BJ (cell line): ENCODE measurements around the gene PRSS53. TPM values are rescaled to one million over a fixed set of nuclear protein-coding genes. Genes with fewer than 3 reads are reported as not detected.

Source experiments
- CTCF ChIA-PET: fragments of 350-600 bp; formaldehyde crosslinking; extraction: SDS; loops from one replicate; lab custom pipeline; 2021; ENCODE audit warnings: antibody characterized with exemption, inconsistent platforms; lab: Yijun Ruan, JAX
- POLR2A ChIA-PET: fragments of 300-600 bp; sonication (Branson Sonifier 250); formaldehyde crosslinking; extraction: SDS; loops from one replicate; lab custom pipeline; 2021; ENCODE audit warnings: antibody characterized with exemption; lab: Charles Lee
- DNase-seq: peaks from one replicate; pipeline ENCODE4 v3.0.0-alpha.2; 2011; ENCODE audit warnings: low read depth
- H3K27me3 ChIP-seq: 2 replicates; pipeline ENCODE4 v1.6.0; 2011; ENCODE audit warnings: low read length; ENCODE audit not compliant: control insufficient read depth, insufficient read depth
- H3K36me3 ChIP-seq: 2 replicates; pipeline ENCODE4 v1.5.1; 2011; ENCODE audit warnings: low read length; ENCODE audit not compliant: control insufficient read depth, insufficient read depth
- H3K4me3 ChIP-seq: 2 replicates; pipeline ENCODE4 v1.5.1; 2011; ENCODE audit warnings: low read depth, mild to moderate bottlenecking, control low read depth, low read length
- polyA plus RNA-seq: library from polyadenylated mRNA; depleted of rRNA; stranded (reverse); fragments of >200 nt; gene quantifications from 2 replicates; pipeline ENCODE4 v1.2.3, GENCODE V29; 2011
- TF ChIP-seq, protein P1 (sequence below): IDR thresholded peaks from 2 replicates; pipeline ENCODE4 v1.5.1; 2011; ENCODE audit warnings: low read depth, mild to moderate bottlenecking, control low read depth, inconsistent platforms, low read length, moderate library complexity; ENCODE audit not compliant: insufficient read depth

PRSS53 gene
- polyA plus RNA-seq, 1 experiment = 1.8 TPM

- Histone ChIP-seq H3K27me3 (no peaks in the 10 kb centered on the region), H3K36me3 (peaks cover 28% of the 10 kb centered on the region), H3K4me3 (no peak overlapping the region)
- CTCF ChIA-PET = interaction anchor here (1.1 kb wide), 1 partner anchor 30 kb away, joined by 4 read pairs; no protein-coding TSS in a partner anchor
- no peak for DNase-seq
- TF ChIP-seq, protein P1, sequence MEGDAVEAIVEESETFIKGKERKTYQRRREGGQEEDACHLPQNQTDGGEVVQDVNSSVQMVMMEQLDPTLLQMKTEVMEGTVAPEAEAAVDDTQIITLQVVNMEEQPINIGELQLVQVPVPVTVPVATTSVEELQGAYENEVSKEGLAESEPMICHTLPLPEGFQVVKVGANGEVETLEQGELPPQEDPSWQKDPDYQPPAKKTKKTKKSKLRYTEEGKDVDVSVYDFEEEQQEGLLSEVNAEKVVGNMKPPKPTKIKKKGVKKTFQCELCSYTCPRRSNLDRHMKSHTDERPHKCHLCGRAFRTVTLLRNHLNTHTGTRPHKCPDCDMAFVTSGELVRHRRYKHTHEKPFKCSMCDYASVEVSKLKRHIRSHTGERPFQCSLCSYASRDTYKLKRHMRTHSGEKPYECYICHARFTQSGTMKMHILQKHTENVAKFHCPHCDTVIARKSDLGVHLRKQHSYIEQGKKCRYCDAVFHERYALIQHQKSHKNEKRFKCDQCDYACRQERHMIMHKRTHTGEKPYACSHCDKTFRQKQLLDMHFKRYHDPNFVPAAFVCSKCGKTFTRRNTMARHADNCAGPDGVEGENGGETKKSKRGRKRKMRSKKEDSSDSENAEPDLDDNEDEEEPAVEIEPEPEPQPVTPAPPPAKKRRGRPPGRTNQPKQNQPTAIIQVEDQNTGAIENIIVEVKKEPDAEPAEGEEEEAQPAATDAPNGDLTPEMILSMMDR = no peak
- POLR2A ChIA-PET = interaction anchor here (0.6 kb wide), 1 partner anchor 68 kb away, joined by 4 read pairs; no protein-coding TSS in a partner anchor
These were observed 23.2 kb upstream of the PRSS53 start for GRCh38 chr16:31111881-31112466.

- Histone ChIP-seq H3K27me3 (no peaks in the 10 kb centered on the region), H3K36me3 (peaks cover 28% of the 10 kb centered on the region), H3K4me3 (no peak overlapping the region)
- ChIA-PET CTCF (interaction anchor here (0.6 kb wide), 1 partner anchor 125 kb away, joined by 3 read pairs; no protein-coding TSS in a partner anchor), POLR2A (no interaction called here)
- TF ChIP-seq, protein P1 = no peak
- no peak for DNase-seq
These were observed 21.6 kb upstream of the PRSS53 start for GRCh38 chr16:31110106-31111034.

DNA sequence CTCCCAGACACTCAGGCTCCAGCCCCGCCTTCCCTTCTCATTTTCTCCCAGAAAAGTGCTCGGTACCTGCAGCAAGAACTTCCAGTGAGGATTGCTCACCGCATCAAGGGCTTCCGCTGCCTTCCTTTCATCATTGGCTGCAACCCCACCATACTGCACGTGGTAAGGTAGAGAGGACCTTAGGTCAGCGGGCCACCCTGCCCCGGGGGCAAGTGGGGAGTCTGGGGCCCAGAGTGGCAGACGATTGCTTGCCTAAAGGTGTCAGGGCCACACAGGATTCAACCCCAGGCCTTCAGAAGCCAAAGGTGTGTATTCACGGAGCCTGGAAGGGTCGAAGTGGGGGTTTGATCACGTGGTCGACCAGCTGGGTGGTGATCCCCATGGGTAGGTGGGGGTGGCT, 20.9 kb upstream of the PRSS53 start:
- TF ChIP-seq, protein P1 = no peak
- POLR2A ChIA-PET = no interaction called here
- no peak overlapping the region for H3K4me3 ChIP-seq
- no peak for DNase-seq
- H3K36me3 ChIP-seq = peaks cover 28% of the 10 kb centered on the region
- no peaks in the 10 kb centered on the region for H3K27me3 ChIP-seq
- CTCF ChIA-PET = interaction anchor here (0.6 kb wide), 1 partner anchor 124 kb away, joined by 3 read pairs; no protein-coding TSS in a partner anchor

GRCh38 chr16:31108794-31109558, 20.2 kb upstream of the PRSS53 start:
- POLR2A ChIA-PET = no interaction called here
- Histone ChIP-seq H3K36me3 (peaks cover 28% of the 10 kb centered on the region), H3K4me3 (peak overlapping the region; percentile 95), H3K27me3 (no peaks in the 10 kb centered on the region)
- TF ChIP-seq, protein P1 = no peak
- no peak for DNase-seq
- CTCF ChIA-PET = interaction anchor here (0.6 kb wide), 1 partner anchor 106 kb away, joined by 3 read pairs; no protein-coding TSS in a partner anchor
